ENCODE measurements around the gene NANOS3.

The NANOS3 gene

DNA sequence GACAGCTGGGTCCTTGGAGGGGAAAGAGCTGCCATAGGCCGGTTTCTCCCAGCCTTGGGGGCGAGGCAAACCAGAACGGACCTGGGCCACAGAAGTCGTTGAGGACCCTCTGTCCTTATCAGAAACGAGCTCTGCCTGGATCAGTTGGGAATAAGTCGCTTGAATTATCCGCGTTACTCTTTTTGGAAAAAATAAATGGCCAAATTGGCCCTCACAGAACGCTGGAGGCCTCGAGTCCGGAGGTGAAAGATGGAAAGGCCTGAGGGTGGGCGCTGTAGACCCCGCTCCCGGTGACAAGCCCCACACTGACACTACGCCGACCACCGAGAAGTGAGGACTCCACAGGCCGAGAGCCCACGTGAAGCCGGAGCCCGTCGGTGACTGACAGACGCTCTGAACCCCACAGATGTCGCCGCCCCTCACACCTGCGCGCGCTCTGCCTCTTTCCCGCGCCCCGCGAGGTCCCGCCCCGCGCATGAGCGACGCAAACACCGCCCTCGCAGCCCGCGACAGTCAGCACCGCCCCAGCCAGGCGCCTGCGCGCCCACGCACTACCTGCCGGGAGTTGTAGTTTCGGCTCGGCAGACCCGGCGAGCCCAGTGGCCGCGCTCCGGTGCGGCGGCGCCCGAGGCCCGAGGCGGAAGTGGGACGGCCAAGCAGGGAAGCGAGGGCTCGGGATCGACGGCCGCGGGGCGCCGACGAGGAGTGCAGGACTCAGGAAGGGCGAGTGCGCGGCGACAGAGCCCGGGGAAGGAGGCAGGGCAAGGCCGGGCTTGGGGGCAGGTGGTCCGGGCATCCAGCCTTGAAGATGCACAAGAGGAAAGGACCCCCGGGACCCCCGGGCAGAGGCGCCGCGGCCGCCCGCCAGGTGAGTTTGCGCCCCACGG lies 28.9 kb downstream of the NANOS3 start, which contains the start of the genes BRME1 and CC2D1A:
Gene BRME1, minus strand, starts transcription at position 484 of the 887 bp plus-strand sequence. CDS start 1,225 bp downstream, outside the sequence.
Gene CC2D1A, plus strand, starts transcription at position 568 of the 887 bp plus-strand sequence. Its CDS starts 241 bp downstream, at position 809.
- no peaks in the 10 kb centered on the region for H3K36me3 ChIP-seq (ENCODE audit: control insufficient read depth, insufficient read depth, low read length)
- H3K27ac ChIP-seq (ENCODE audit: insufficient read depth, low read length, poor library complexity, severe bottlenecking): peak within 1 kb of the TSS; percentile 72
- H3K4me3 ChIP-seq (ENCODE audit: insufficient read depth, low read depth, low read length, poor library complexity, severe bottlenecking): peak within 1 kb of the TSS; percentile 93
- no peaks in the 10 kb centered on the region for H3K9me3 ChIP-seq (ENCODE audit: control insufficient read depth, low read length)
- peak; percentile 83 to 91 (median 86) for DNase-seq
- no peaks in the 10 kb centered on the region for H3K27me3 ChIP-seq (replicated peaks; ENCODE audit: control insufficient read depth, insufficient read depth, low read length, poor library complexity, severe bottlenecking)
- H3K4me1 ChIP-seq (ENCODE audit: control insufficient read depth, insufficient read depth, low read length, poor library complexity, severe bottlenecking): peaks cover 15% of the 10 kb centered on the region

DNA sequence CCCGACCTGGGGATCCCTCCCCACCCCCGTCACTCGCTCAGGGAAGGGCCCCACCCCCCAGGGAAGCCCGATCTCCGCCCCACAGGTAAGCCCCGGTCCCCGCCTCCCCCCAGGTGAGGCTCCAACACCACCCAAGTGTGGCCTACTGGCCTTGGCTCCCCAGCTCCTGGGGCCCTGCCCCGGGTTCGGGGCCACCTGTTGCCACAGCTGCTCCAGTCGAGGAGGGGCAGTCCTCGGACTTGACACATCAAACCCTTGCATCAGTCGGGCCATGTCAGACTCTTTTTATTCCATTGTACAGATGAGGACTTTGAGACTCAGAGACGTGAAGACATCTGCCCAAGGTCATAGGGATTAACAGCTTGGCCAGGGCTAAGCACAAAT lies 29.6 kb downstream of the NANOS3 start:
- peak overlapping the region; percentile 72 for H3K27ac ChIP-seq (ENCODE audit: insufficient read depth, low read length, poor library complexity, severe bottlenecking)
- no peaks in the 10 kb centered on the region for H3K9me3 ChIP-seq (ENCODE audit: control insufficient read depth, low read length)
- no peaks in the 10 kb centered on the region for H3K36me3 ChIP-seq (ENCODE audit: control insufficient read depth, insufficient read depth, low read length)
- no peaks in the 10 kb centered on the region for H3K27me3 ChIP-seq (replicated peaks; ENCODE audit: control insufficient read depth, insufficient read depth, low read length, poor library complexity, severe bottlenecking)
- H3K4me1 ChIP-seq (ENCODE audit: control insufficient read depth, insufficient read depth, low read length, poor library complexity, severe bottlenecking): peaks cover 15% of the 10 kb centered on the region
- DNase-seq: peak in 2 of 3 donors; percentile 17 to 21
- peak overlapping the region; percentile 93 for H3K4me3 ChIP-seq (ENCODE audit: insufficient read depth, low read depth, low read length, poor library complexity, severe bottlenecking)

DNA sequence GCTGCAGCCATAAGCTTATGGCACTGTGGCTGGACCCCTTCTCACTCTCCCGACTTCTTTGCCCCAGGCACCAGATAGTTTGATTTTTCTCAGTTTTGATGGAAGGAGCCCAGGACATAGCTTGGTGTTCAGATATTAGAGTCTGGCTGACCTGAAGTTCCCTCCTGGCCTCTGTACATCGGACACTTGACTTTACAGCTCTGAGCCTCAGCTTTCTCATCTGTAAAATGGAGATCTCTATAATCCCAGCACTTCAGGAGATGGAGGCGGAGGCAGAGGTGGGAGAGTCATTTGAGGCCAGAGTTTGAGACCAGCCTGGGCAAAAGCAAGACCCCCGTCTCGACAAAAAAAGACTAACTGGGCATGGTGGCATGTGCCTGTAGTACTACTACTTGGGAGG lies 30.0 kb downstream of the NANOS3 start:
- DNase-seq: no peak
- no peak overlapping the region for H3K27ac ChIP-seq (ENCODE audit: insufficient read depth, low read length, poor library complexity, severe bottlenecking)
- no peaks in the 10 kb centered on the region for H3K27me3 ChIP-seq (replicated peaks; ENCODE audit: control insufficient read depth, insufficient read depth, low read length, poor library complexity, severe bottlenecking)
- H3K36me3 ChIP-seq (ENCODE audit: control insufficient read depth, insufficient read depth, low read length): no peaks in the 10 kb centered on the region
- H3K9me3 ChIP-seq (ENCODE audit: control insufficient read depth, low read length): no peaks in the 10 kb centered on the region
- peaks cover 15% of the 10 kb centered on the region for H3K4me1 ChIP-seq (ENCODE audit: control insufficient read depth, insufficient read depth, low read length, poor library complexity, severe bottlenecking)
- peak overlapping the region; percentile 93 for H3K4me3 ChIP-seq (ENCODE audit: insufficient read depth, low read depth, low read length, poor library complexity, severe bottlenecking)

DNA sequence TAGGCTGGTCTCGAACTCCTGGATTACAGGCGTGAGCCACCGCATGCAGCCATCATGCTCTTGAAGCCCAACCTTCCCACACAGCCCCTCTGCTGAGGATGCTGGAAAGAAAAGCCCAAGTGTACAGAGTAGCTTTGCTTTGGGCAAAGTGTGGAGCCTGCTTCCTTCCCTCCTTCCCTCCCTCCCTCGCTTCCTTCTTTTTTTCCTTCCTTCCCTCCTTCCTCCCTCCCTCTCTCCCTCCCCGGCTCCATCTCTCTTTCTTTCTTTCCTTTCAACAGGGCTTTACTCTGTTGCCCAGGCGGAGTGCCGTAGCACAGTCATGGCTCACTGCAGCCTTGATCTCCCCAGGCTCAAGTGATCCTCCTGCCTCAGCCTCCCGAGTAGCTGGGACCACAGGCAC lies 31.7 kb downstream of the NANOS3 start:
- Histone ChIP-seq H3K27ac (ENCODE audit: insufficient read depth, low read length, poor library complexity, severe bottlenecking) (no peak overlapping the region), H3K9me3 (ENCODE audit: control insufficient read depth, low read length) (no peaks in the 10 kb centered on the region), H3K4me1 (ENCODE audit: control insufficient read depth, insufficient read depth, low read length, poor library complexity, severe bottlenecking) (peaks cover 15% of the 10 kb centered on the region), H3K27me3 (replicated peaks; ENCODE audit: control insufficient read depth, insufficient read depth, low read length, poor library complexity, severe bottlenecking) (no peaks in the 10 kb centered on the region), H3K36me3 (ENCODE audit: control insufficient read depth, insufficient read depth, low read length) (peaks cover 15% of the 10 kb centered on the region), H3K4me3 (ENCODE audit: insufficient read depth, low read depth, low read length, poor library complexity, severe bottlenecking) (no peak overlapping the region)
- DNase-seq: no peak

DNA sequence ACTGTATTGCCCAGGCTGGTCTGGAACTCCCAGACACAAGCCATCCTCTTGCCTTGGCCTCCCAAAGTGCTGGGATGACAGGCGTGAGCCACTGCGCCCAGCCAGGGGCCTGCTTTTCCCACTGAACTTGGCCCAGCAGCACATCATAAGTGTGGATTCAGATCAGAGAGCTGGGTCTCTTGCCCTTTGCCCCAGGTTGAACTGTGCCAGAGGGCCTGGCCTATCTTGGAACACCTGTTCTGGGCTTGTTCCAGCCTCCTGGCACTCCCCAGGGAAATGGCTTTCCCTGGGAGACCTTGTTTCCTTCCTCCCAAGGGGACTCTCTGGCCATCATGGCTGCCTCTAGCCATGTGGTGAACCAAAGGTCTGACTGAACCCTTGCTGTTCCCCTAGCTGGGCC lies 32.5 kb downstream of the NANOS3 start:
- Histone ChIP-seq H3K4me3 (ENCODE audit: insufficient read depth, low read depth, low read length, poor library complexity, severe bottlenecking) (no peak overlapping the region), H3K36me3 (ENCODE audit: control insufficient read depth, insufficient read depth, low read length) (peaks cover 16% of the 10 kb centered on the region), H3K4me1 (ENCODE audit: control insufficient read depth, insufficient read depth, low read length, poor library complexity, severe bottlenecking) (peaks cover 15% of the 10 kb centered on the region), H3K27ac (ENCODE audit: insufficient read depth, low read length, poor library complexity, severe bottlenecking) (no peak overlapping the region), H3K9me3 (ENCODE audit: control insufficient read depth, low read length) (no peaks in the 10 kb centered on the region), H3K27me3 (replicated peaks; ENCODE audit: control insufficient read depth, insufficient read depth, low read length, poor library complexity, severe bottlenecking) (no peaks in the 10 kb centered on the region)
- DNase-seq: no peak

DNA sequence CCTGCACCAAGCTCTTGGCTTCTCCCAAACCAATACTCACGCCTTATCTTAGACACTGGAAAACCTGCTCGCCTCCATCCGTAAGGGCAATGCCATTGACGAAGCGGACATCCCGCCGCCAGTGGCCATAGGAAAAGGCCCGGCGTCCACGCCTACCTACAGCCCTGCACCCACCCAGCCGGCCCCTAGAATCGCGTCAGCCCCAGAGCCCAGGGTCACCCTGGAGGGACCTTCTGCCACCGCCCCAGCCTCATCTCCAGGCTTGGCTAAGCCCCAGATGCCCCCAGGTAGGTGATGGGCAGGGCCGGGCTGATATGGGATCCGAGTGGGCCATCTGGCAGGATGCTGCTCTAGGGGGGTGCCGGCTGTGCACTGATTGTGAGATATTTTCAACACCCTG lies 36.4 kb downstream of the NANOS3 start:
- Histone ChIP-seq H3K4me3 (ENCODE audit: insufficient read depth, low read depth, low read length, poor library complexity, severe bottlenecking) (no peak overlapping the region), H3K4me1 (ENCODE audit: control insufficient read depth, insufficient read depth, low read length, poor library complexity, severe bottlenecking) (no peaks in the 10 kb centered on the region), H3K9me3 (ENCODE audit: control insufficient read depth, low read length) (no peaks in the 10 kb centered on the region), H3K27me3 (replicated peaks; ENCODE audit: control insufficient read depth, insufficient read depth, low read length, poor library complexity, severe bottlenecking) (no peaks in the 10 kb centered on the region), H3K27ac (ENCODE audit: insufficient read depth, low read length, poor library complexity, severe bottlenecking) (no peak overlapping the region), H3K36me3 (ENCODE audit: control insufficient read depth, insufficient read depth, low read length) (peaks cover 30% of the 10 kb centered on the region)
- DNase-seq: no peak

DNA sequence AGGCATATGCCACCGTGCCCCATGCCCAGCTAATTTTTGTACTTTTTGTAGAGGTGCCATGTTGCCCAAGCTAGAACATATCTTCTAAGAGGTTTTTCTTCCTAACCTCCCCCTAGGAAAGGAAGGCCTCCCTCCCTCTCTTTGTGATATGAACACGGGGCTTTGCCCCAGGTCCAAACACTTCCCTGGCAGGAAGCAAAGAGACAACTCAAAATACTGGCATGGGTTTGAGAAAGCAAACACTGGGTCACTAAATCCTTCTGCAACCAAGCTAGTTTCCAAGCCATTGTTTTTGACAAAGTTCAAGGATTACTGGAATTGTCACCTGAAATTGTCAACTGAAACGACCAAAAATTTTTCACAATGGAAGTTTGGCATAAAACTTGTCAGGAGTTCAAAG lies 37.8 kb downstream of the NANOS3 start:
- Histone ChIP-seq H3K4me3 (ENCODE audit: insufficient read depth, low read depth, low read length, poor library complexity, severe bottlenecking) (no peak overlapping the region), H3K27me3 (replicated peaks; ENCODE audit: control insufficient read depth, insufficient read depth, low read length, poor library complexity, severe bottlenecking) (no peaks in the 10 kb centered on the region), H3K9me3 (ENCODE audit: control insufficient read depth, low read length) (no peaks in the 10 kb centered on the region), H3K27ac (ENCODE audit: insufficient read depth, low read length, poor library complexity, severe bottlenecking) (no peak overlapping the region), H3K36me3 (ENCODE audit: control insufficient read depth, insufficient read depth, low read length) (peaks cover 33% of the 10 kb centered on the region), H3K4me1 (ENCODE audit: control insufficient read depth, insufficient read depth, low read length, poor library complexity, severe bottlenecking) (no peaks in the 10 kb centered on the region)
- no peak for DNase-seq

DNA sequence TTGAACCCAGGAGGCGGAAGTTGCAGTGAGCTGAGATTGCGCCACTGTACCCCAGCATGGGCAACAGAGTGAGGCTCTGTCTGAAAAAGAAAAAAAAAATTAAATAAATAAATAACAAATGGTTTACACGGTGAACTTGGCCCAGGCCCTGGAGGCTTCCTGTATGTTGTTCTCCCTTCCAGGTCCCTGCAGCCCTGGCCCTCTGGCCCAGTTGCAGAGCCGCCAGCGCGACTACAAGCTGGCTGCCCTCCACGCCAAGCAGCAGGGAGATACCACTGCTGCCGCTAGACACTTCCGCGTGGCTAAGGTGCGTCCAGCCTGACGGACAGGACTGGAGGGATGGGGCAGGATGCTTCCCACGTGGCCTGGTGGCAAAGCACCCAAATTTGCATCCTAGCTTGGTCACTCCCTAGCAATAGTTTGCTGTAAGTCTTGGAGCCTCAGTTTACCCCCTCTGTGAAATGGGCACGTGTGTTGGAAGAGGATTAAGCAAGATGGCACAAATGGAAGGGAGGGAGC lies 41.0 kb downstream of the NANOS3 start:
- no peak overlapping the region for H3K4me3 ChIP-seq (ENCODE audit: insufficient read depth, low read depth, low read length, poor library complexity, severe bottlenecking)
- H3K27me3 ChIP-seq (replicated peaks; ENCODE audit: control insufficient read depth, insufficient read depth, low read length, poor library complexity, severe bottlenecking): no peaks in the 10 kb centered on the region
- no peaks in the 10 kb centered on the region for H3K9me3 ChIP-seq (ENCODE audit: control insufficient read depth, low read length)
- peaks cover 37% of the 10 kb centered on the region for H3K36me3 ChIP-seq (ENCODE audit: control insufficient read depth, insufficient read depth, low read length)
- H3K27ac ChIP-seq (ENCODE audit: insufficient read depth, low read length, poor library complexity, severe bottlenecking): no peak overlapping the region
- no peak for DNase-seq
- H3K4me1 ChIP-seq (ENCODE audit: control insufficient read depth, insufficient read depth, low read length, poor library complexity, severe bottlenecking): no peaks in the 10 kb centered on the region

DNA sequence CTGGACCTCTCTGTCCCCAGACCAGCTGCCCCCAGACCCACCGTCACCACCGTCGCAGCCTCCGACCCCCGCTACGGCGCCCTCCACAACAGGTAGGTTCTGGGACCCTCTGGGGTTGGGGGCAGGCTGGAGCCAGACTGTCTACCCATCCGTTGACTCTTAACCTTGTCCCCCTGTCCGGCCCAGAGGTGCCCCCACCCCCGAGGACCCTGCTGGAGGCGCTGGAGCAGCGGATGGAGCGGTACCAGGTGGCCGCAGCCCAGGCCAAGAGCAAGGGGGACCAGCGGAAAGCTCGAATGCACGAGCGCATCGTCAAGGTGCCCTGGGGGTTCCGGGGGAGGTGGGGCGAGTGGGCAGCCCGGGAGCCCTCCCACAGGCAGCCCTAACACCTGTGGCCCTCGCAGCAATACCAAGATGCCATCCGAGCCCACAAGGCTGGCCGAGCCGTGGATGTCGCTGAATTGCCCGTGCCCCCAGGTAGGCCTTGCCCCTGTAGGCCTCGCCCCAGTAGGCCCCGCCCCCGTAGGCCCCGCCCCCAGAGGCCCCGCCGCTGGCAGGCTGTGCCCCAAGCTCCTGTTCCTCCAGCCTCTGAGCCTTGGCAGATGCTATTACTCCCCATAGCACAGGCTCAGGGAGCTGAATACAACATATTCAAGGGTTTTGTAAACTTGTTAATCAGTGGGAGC lies 41.9 kb downstream of the NANOS3 start:
- DNase-seq: no peak
- H3K27me3 ChIP-seq (replicated peaks; ENCODE audit: control insufficient read depth, insufficient read depth, low read length, poor library complexity, severe bottlenecking): no peaks in the 10 kb centered on the region
- H3K27ac ChIP-seq (ENCODE audit: insufficient read depth, low read length, poor library complexity, severe bottlenecking): no peak overlapping the region
- peaks cover 35% of the 10 kb centered on the region for H3K36me3 ChIP-seq (ENCODE audit: control insufficient read depth, insufficient read depth, low read length)
- no peak overlapping the region for H3K4me3 ChIP-seq (ENCODE audit: insufficient read depth, low read depth, low read length, poor library complexity, severe bottlenecking)
- H3K9me3 ChIP-seq (ENCODE audit: control insufficient read depth, low read length): no peaks in the 10 kb centered on the region
- H3K4me1 ChIP-seq (ENCODE audit: control insufficient read depth, insufficient read depth, low read length, poor library complexity, severe bottlenecking): no peaks in the 10 kb centered on the region

DNA sequence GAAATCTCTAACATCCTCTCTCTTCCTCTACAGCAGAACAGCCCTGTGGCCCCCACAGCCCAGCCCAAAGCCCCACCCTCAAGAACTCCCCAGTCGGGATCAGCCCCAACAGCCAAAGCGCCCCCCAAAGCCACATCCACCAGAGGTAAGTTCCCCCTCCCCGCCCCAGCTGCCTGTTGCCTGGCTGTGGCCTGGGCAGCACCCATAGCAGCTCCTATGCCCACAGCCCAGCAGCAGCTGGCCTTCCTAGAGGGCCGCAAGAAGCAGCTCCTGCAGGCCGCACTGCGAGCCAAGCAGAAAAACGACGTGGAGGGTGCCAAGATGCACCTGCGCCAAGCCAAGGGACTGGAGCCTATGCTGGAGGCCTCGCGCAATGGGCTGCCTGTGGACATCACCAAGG lies 43.6 kb downstream of the NANOS3 start:
- Histone ChIP-seq H3K9me3 (ENCODE audit: control insufficient read depth, low read length) (no peaks in the 10 kb centered on the region), H3K27me3 (replicated peaks; ENCODE audit: control insufficient read depth, insufficient read depth, low read length, poor library complexity, severe bottlenecking) (no peaks in the 10 kb centered on the region), H3K4me1 (ENCODE audit: control insufficient read depth, insufficient read depth, low read length, poor library complexity, severe bottlenecking) (no peaks in the 10 kb centered on the region), H3K36me3 (ENCODE audit: control insufficient read depth, insufficient read depth, low read length) (peaks cover 25% of the 10 kb centered on the region), H3K27ac (ENCODE audit: insufficient read depth, low read length, poor library complexity, severe bottlenecking) (no peak overlapping the region), H3K4me3 (ENCODE audit: insufficient read depth, low read depth, low read length, poor library complexity, severe bottlenecking) (no peak overlapping the region)
- no peak for DNase-seq
